SK-N-SH (cell line): ENCODE results near the gene MMD. TPM values are rescaled to one million over a fixed set of nuclear protein-coding genes. Genes with fewer than 3 reads are reported as not detected.

Experiments used
- CHD2 ChIP-seq: fragments of 150-350 bp; IDR thresholded peaks from 2 replicates; pipeline ENCODE4 v1.6.1; 2018; ENCODE audit warnings: low read length; ENCODE audit not compliant: partially characterized antibody
- CTCF ChIP-seq: fragments of 200-600 bp; sonication (generic); IDR thresholded peaks from 2 replicates; pipeline ENCODE4 v1.6.1; 2017; ENCODE audit warnings: antibody characterized with exemption, mild to moderate bottlenecking, moderate library complexity
- FOXJ3 ChIP-seq: sonication (generic); formaldehyde crosslinking; IDR thresholded peaks from 2 replicates; pipeline ENCODE4 v1.5.1; 2020; ENCODE audit warnings: mild to moderate bottlenecking, missing genetic modification reagents
- FOXM1 ChIP-seq: IDR thresholded peaks from 2 replicates; pipeline ENCODE4 v1.4.0; 2012; ENCODE audit warnings: low read depth, mild to moderate bottlenecking
- GABPA ChIP-seq: IDR thresholded peaks from 2 replicates; pipeline ENCODE4 v1.4.0; 2012; ENCODE audit warnings: low read depth, mild to moderate bottlenecking
- GATA2 ChIP-seq: sonication (generic); formaldehyde crosslinking; IDR thresholded peaks from 2 replicates; pipeline ENCODE4 v1.5.0; 2020; ENCODE audit warnings: mild to moderate bottlenecking, missing genetic modification reagents
- IRF3 ChIP-seq: fragments of 150-350 bp; IDR thresholded peaks from 2 replicates; pipeline ENCODE4 v1.6.1; 2016; ENCODE audit warnings: mild to moderate bottlenecking, low read depth, low read length
- MEF2A ChIP-seq: IDR thresholded peaks from 2 replicates; pipeline ENCODE4 v1.4.0; 2012; ENCODE audit warnings: low read depth, borderline replicate concordance
- MXI1 ChIP-seq: IDR thresholded peaks from 2 replicates; pipeline ENCODE4 v1.6.1; 2012; ENCODE audit warnings: mild to moderate bottlenecking, low read depth, low read length, improper control_type of control experiment
- NFIC ChIP-seq: IDR thresholded peaks from 2 replicates; pipeline ENCODE4 v1.4.0; 2012; ENCODE audit warnings: borderline replicate concordance
- POLR2AphosphoS5 ChIP-seq: IDR thresholded peaks from 2 replicates; pipeline ENCODE4 v1.6.1; 2012; ENCODE audit warnings: low read depth, low read length
- RAD21 ChIP-seq: IDR thresholded peaks from 2 replicates; pipeline ENCODE4 v1.6.1; 2012; ENCODE audit warnings: mild to moderate bottlenecking, low read length
- REST ChIP-seq: IDR thresholded peaks from 2 replicates; pipeline ENCODE4 v1.6.1; 2012; ENCODE audit warnings: mild to moderate bottlenecking, low read depth, low read length, moderate library complexity
- RFX5 ChIP-seq: IDR thresholded peaks from 2 replicates; pipeline ENCODE4 v1.6.1; 2012; ENCODE audit warnings: mild to moderate bottlenecking, improper control_type of control experiment, low read length
- RXRA ChIP-seq: IDR thresholded peaks from 2 replicates; pipeline ENCODE4 v1.4.0; 2012; ENCODE audit warnings: low read depth, mild to moderate bottlenecking, borderline replicate concordance
- SIN3A ChIP-seq: IDR thresholded peaks from 2 replicates; pipeline ENCODE4 v1.6.1; 2012; ENCODE audit warnings: low read depth, mild to moderate bottlenecking, low read length, moderate library complexity, borderline replicate concordance
- TAF1 ChIP-seq: IDR thresholded peaks from 2 replicates; pipeline ENCODE4 v1.6.1; 2012; ENCODE audit warnings: low read depth, mild to moderate bottlenecking, low read length, moderate library complexity, borderline replicate concordance
- TCF12 ChIP-seq: IDR thresholded peaks from 2 replicates; pipeline ENCODE4 v1.4.0; 2012
- USF1 ChIP-seq: IDR thresholded peaks from 2 replicates; pipeline ENCODE4 v1.4.0; 2012; ENCODE audit warnings: low read depth, borderline replicate concordance
- YY1 ChIP-seq: IDR thresholded peaks from 2 replicates; pipeline ENCODE4 v1.4.0; 2012; ENCODE audit warnings: low read depth, mild to moderate bottlenecking
- polyA plus RNA-seq, 3 experiments: library from polyadenylated mRNA; depleted of rRNA; stranded (reverse); fragments of >200 nt; gene quantifications; 2 replicates each; pipeline ENCODE4 v1.2.3, GENCODE V29; 2012

Gene MMD
- polyA plus RNA-seq, 1 of the 3 experiments (the other 2 are of a cell fraction), result 10.9 TPM

- 0 out of 2 replicates have a peak, but pooled peaks have one; percentile 18 for TF ChIP-seq REST
- TF ChIP-seq NFIC, result peak; percentile 82
- no peak for TF ChIP-seq IRF3
- TF ChIP-seq POLR2AphosphoS5, result no peak
- TF ChIP-seq GABPA, result no peak
- peak; percentile 90 for TF ChIP-seq TCF12
- TF ChIP-seq RFX5, result no peak
- no peak for TF ChIP-seq FOXJ3 (CRISPR knock-in tag)
- no peak for TF ChIP-seq MEF2A
- no peak for TF ChIP-seq FOXM1
- TF ChIP-seq GATA2 (CRISPR knock-in tag), result no peak
- no peak for TF ChIP-seq YY1
- no peak for TF ChIP-seq CHD2
- peak; percentile 98 for TF ChIP-seq RXRA
- no peak for TF ChIP-seq RAD21
- TF ChIP-seq SIN3A, result no peak
- 0 out of 2 replicates have a peak, but pooled peaks have one; percentile 20 for TF ChIP-seq MXI1
- peak; percentile 54; the same call in 1 of the 2 replicates for TF ChIP-seq USF1
- no peak for TF ChIP-seq TAF1
- no peak for TF ChIP-seq CTCF
These were observed 30.6 kb upstream of the MMD start (continued) for GRCh38 chr17:55452139-55452790.
